GM12892 (cell line): Measurements from ENCODE around the gene TBC1D22A.

Experiments used
- POLR2A ChIP-seq: IDR thresholded peaks from 2 replicates; pipeline ENCODE4 v1.6.1; 2011; ENCODE audit warnings: low read depth, low read length, control low read depth
- POLR2AphosphoS5 ChIP-seq: IDR thresholded peaks from 2 replicates; pipeline ENCODE4 v1.6.1; 2011; ENCODE audit warnings: low read depth, low read length, control low read depth

DNA sequence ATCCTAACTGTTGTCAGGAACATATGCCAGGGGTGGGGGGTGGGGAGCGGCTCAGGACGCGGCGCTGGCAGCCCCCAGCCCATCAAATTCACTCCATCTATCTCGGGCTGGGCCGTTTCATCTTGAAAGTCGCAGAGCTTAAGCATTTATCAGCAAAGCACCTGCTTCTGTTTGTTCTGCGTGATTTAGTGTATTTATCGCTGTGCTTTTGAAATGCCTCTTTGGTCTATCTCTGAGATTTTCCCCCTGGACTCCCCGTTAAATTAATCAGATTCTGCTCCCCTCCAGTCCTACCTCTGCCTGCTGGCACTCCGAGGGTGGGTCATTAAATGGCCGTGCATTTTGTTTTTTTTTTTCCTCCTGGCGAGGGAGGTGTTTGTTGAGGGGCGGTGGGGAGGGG, 446.2 kb downstream of the TBC1D22A start:
- TF ChIP-seq POLR2AphosphoS5 (no peak), POLR2A (no peak)
